ENCODE results near the gene NBPF4.
"Not testable (repeated sequence)": the region's sequence is repeated elsewhere in the genome, so short reads cannot be mapped to it uniquely, and the experiment has no call there.

NBPF4 gene

DNA sequence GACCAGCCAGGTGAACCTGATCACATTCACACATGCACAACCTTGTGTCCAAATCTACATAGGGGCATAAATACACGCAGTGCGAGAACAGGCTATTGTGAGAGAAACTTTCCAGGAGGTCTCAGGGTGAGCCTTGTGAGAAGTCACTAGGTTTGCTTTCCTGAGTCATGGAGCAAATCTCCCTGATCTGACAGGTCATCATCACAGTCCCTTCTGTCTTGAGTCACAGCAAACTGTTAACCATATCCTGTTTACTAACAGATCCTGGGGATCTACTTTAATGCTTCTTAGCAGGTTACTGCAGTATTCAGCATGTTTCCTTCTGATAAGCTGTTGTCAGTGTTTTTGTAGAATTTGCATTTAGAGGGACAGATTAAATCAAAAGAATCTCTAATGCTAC lies 8.6 kb downstream of the NBPF4 start:
- not testable (repeated sequence) for H3K9me3 ChIP-seq (ENCODE audit: control insufficient read depth, low read length); H3K4me1 ChIP-seq (ENCODE audit: control insufficient read depth, insufficient read depth, low read length); H3K4me3 ChIP-seq (ENCODE audit: insufficient read depth, low read depth, low read length); H3K27me3 ChIP-seq (ENCODE audit: control insufficient read depth, insufficient read depth, low read length, poor library complexity, severe bottlenecking); H3K27ac ChIP-seq (ENCODE audit: insufficient read depth, low read depth, low read length, poor library complexity, severe bottlenecking); H3K36me3 ChIP-seq (ENCODE audit: control insufficient read depth, insufficient read depth, low read length)
- WGBS, 2 experiments, result no CpG with 5 or more reads among the region's 2 CpGs

DNA sequence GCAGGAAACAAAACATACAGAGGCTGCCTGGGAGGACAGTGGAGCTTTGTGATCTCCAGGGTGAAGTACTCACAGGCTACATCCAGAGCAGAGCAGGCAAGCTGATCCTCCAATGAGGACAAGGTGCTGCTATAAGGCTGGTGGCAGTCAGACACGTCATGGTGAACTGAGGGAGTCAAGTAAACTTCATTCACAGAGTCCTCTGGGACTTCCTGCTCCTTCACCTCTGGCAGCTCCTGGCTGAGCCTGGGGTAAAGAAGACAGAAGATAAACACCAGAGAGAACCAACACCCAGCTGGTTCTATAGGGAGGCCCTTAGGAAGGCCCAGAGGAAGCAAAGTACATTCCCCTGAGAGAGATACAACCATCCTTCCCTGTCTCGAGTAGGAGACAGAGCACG lies 11.7 kb downstream of the NBPF4 start:
- not testable (repeated sequence) for H3K27me3 ChIP-seq (ENCODE audit: control insufficient read depth, insufficient read depth, low read length, poor library complexity, severe bottlenecking); H3K4me3 ChIP-seq (ENCODE audit: insufficient read depth, low read depth, low read length); H3K27ac ChIP-seq (ENCODE audit: insufficient read depth, low read depth, low read length, poor library complexity, severe bottlenecking); H3K4me1 ChIP-seq (ENCODE audit: control insufficient read depth, insufficient read depth, low read length); H3K9me3 ChIP-seq (ENCODE audit: control insufficient read depth, low read length); H3K36me3 ChIP-seq (ENCODE audit: control insufficient read depth, insufficient read depth, low read length)
- WGBS, 2 experiments, result no CpG with 5 or more reads among the region's 3 CpGs

DNA sequence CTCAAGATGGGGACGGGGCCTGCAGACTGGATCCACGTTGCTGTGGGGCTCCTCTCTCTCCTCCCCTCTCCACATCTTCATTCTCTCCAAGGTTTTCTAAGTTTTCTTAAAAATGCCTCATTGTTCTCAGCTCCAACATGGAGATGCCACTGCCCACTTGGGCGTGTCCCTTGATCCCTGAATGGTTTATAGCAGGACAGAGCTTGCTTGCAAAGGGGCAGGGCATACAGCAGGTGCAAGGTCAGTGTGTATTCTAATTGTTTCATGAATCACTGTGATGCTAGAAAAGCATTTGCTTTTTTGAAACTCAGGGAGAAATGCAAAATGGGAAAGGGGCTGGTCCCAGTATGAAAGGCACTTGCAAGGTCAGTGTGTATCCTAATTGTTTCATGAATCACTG lies 13.9 kb downstream of the NBPF4 start:
- H3K9me3 ChIP-seq (ENCODE audit: control insufficient read depth, low read length); H3K27ac ChIP-seq (ENCODE audit: insufficient read depth, low read depth, low read length, poor library complexity, severe bottlenecking); H3K4me3 ChIP-seq (ENCODE audit: insufficient read depth, low read depth, low read length); H3K27me3 ChIP-seq (ENCODE audit: control insufficient read depth, insufficient read depth, low read length, poor library complexity, severe bottlenecking); H3K36me3 ChIP-seq (ENCODE audit: control insufficient read depth, insufficient read depth, low read length); H3K4me1 ChIP-seq (ENCODE audit: control insufficient read depth, insufficient read depth, low read length): not testable (repeated sequence)
- no CpG with 5 or more reads among the region's 3 CpGs for WGBS, 2 experiments

- H3K4me3 ChIP-seq (ENCODE audit: insufficient read depth, low read depth, low read length); H3K27ac ChIP-seq (ENCODE audit: insufficient read depth, low read depth, low read length, poor library complexity, severe bottlenecking); H3K9me3 ChIP-seq (ENCODE audit: control insufficient read depth, low read length); H3K27me3 ChIP-seq (ENCODE audit: control insufficient read depth, insufficient read depth, low read length, poor library complexity, severe bottlenecking); H3K36me3 ChIP-seq (ENCODE audit: control insufficient read depth, insufficient read depth, low read length); H3K4me1 ChIP-seq (ENCODE audit: control insufficient read depth, insufficient read depth, low read length): not testable (repeated sequence)
- no CpG with 5 or more reads among the region's 7 CpGs for WGBS, 2 experiments
These were observed 16.1 kb downstream of the NBPF4 start for GRCh38 chr1:108227772-108228171.

GRCh38 chr1:108226855-108227254 lies 17.0 kb downstream of the NBPF4 start:
- WGBS, 2 experiments, result 100% methylated on average over 1 to 2 of the region's 4 CpGs
- H3K27ac ChIP-seq (ENCODE audit: insufficient read depth, low read depth, low read length, poor library complexity, severe bottlenecking); H3K4me3 ChIP-seq (ENCODE audit: insufficient read depth, low read depth, low read length); H3K36me3 ChIP-seq (ENCODE audit: control insufficient read depth, insufficient read depth, low read length); H3K4me1 ChIP-seq (ENCODE audit: control insufficient read depth, insufficient read depth, low read length); H3K9me3 ChIP-seq (ENCODE audit: control insufficient read depth, low read length); H3K27me3 ChIP-seq (ENCODE audit: control insufficient read depth, insufficient read depth, low read length, poor library complexity, severe bottlenecking): not testable (repeated sequence)

GRCh38 chr1:108223226-108223625 lies 20.6 kb downstream of the NBPF4 start:
- H3K27me3 ChIP-seq (ENCODE audit: control insufficient read depth, insufficient read depth, low read length, poor library complexity, severe bottlenecking), result not testable (repeated sequence)

GRCh38 chr1:108217515-108218174 lies 26.2 kb downstream of the NBPF4 start:
- not testable (repeated sequence) for H3K9me3 ChIP-seq (ENCODE audit: control insufficient read depth, low read length); H3K4me1 ChIP-seq (ENCODE audit: control insufficient read depth, insufficient read depth, low read length); H3K36me3 ChIP-seq (ENCODE audit: control insufficient read depth, insufficient read depth, low read length); H3K27ac ChIP-seq (ENCODE audit: insufficient read depth, low read depth, low read length, poor library complexity, severe bottlenecking); H3K27me3 ChIP-seq (ENCODE audit: control insufficient read depth, insufficient read depth, low read length, poor library complexity, severe bottlenecking); H3K4me3 ChIP-seq (ENCODE audit: insufficient read depth, low read depth, low read length)
- 92 to 100% methylated on average over 8 to 14 of the region's 14 CpGs for WGBS, 2 experiments

More at GRCh38 chr1:108223226-108223625, 20.6 kb downstream of the NBPF4 start:
- not testable (repeated sequence) for H3K36me3 ChIP-seq (ENCODE audit: control insufficient read depth, insufficient read depth, low read length); H3K4me3 ChIP-seq (ENCODE audit: insufficient read depth, low read depth, low read length); H3K27ac ChIP-seq (ENCODE audit: insufficient read depth, low read depth, low read length, poor library complexity, severe bottlenecking); H3K9me3 ChIP-seq (ENCODE audit: control insufficient read depth, low read length); H3K4me1 ChIP-seq (ENCODE audit: control insufficient read depth, insufficient read depth, low read length)
- 94 to 96% methylated on average over 7 of the region's 7 CpGs for WGBS, 2 experiments

GRCh38 chr1:108217007-108217406 lies 26.9 kb downstream of the NBPF4 start:
- H3K9me3 ChIP-seq (ENCODE audit: control insufficient read depth, low read length); H3K27ac ChIP-seq (ENCODE audit: insufficient read depth, low read depth, low read length, poor library complexity, severe bottlenecking); H3K36me3 ChIP-seq (ENCODE audit: control insufficient read depth, insufficient read depth, low read length); H3K27me3 ChIP-seq (ENCODE audit: control insufficient read depth, insufficient read depth, low read length, poor library complexity, severe bottlenecking); H3K4me1 ChIP-seq (ENCODE audit: control insufficient read depth, insufficient read depth, low read length); H3K4me3 ChIP-seq (ENCODE audit: insufficient read depth, low read depth, low read length): not testable (repeated sequence)
- 88% methylated on average over 1 of the region's 2 CpGs; no CpG with 5 or more reads in 1 of the 2 experiments for WGBS, 2 experiments

- H3K27ac ChIP-seq (ENCODE audit: insufficient read depth, low read depth, low read length, poor library complexity, severe bottlenecking); H3K9me3 ChIP-seq (ENCODE audit: control insufficient read depth, low read length); H3K36me3 ChIP-seq (ENCODE audit: control insufficient read depth, insufficient read depth, low read length); H3K4me1 ChIP-seq (ENCODE audit: control insufficient read depth, insufficient read depth, low read length); H3K27me3 ChIP-seq (ENCODE audit: control insufficient read depth, insufficient read depth, low read length, poor library complexity, severe bottlenecking); H3K4me3 ChIP-seq (ENCODE audit: insufficient read depth, low read depth, low read length): not testable (repeated sequence)
- WGBS, 2 experiments, result 90 to 98% methylated on average over 5 to 6 of the region's 6 CpGs
These were observed 27.6 kb downstream of the NBPF4 start for GRCh38 chr1:108216028-108216890.

DNA sequence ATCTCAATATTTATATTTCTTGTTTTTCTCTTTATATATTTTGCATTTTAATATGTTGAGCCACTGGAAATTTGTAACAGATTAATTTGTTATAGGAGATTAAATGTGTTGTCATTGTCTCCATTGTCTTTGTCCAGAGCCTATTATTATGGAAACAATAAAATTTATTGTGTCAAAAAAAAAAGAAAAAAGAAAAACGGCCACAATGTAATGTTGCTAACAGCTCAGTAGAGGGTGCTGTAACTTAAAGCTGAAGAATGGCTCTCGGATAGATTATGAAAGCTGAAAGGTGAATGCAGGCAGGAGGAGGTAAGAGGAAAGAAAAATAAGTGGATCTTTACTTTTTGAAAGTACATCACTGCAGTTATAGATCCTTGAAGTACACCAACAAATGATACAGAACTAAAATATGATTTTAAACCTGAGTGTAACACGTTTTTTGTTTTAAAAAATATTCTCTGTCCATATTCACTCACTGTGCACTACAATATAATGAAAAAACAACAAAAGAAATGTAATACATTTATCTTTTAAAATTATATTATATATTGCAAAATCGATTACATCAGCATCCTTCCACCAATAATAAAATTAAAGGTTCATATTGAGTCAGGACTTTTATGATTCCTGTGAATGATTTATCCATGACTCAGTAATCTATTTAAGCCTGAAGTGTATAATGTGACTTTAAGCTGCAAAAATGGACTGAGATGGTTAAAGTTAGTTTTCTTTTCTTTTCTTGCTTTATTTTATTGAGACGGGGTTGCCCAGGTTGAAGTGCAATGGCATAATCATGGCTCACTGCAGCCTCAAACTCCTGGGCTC lies 29.0 kb downstream of the NBPF4 start:
- H3K36me3 ChIP-seq (ENCODE audit: control insufficient read depth, insufficient read depth, low read length); H3K4me1 ChIP-seq (ENCODE audit: control insufficient read depth, insufficient read depth, low read length); H3K4me3 ChIP-seq (ENCODE audit: insufficient read depth, low read depth, low read length); H3K27me3 ChIP-seq (ENCODE audit: control insufficient read depth, insufficient read depth, low read length, poor library complexity, severe bottlenecking); H3K9me3 ChIP-seq (ENCODE audit: control insufficient read depth, low read length); H3K27ac ChIP-seq (ENCODE audit: insufficient read depth, low read depth, low read length, poor library complexity, severe bottlenecking): not testable (repeated sequence)
- WGBS, 2 experiments, result 0% methylated on average over 2 of the region's 5 CpGs; no CpG with 5 or more reads in 1 of the 2 experiments

All from ectodermal cell (in vitro differentiated cells).